Mucosa of rectum (tissue), 2 donors: ENCODE measurements around the gene TMPRSS15.

Experiments used
- H3K27ac ChIP-seq, 2 donors: one replicate each; pipeline ENCODE4 v1.7.0; 2013; ENCODE audit warnings: inconsistent platforms in 2 of 2, low read depth in 2 of 2, low read length in 2 of 2
- H3K27me3 ChIP-seq, 2 donors: one replicate each; pipeline ENCODE4 v1.7.0; 2013; ENCODE audit warnings: low read length in 2 of 2; ENCODE audit not compliant: control insufficient read depth in 2 of 2, insufficient read depth in 2 of 2
- H3K36me3 ChIP-seq, 2 donors: one replicate each; pipeline ENCODE4 v1.7.0; 2013; ENCODE audit warnings: low read length in 2 of 2; ENCODE audit not compliant: control insufficient read depth in 2 of 2, insufficient read depth in 2 of 2
- H3K4me1 ChIP-seq, 2 donors: one replicate each; pipeline ENCODE4 v1.7.0; 2013; ENCODE audit warnings: low read length in 2 of 2, mild to moderate bottlenecking in 1 of 2; ENCODE audit not compliant: control insufficient read depth in 2 of 2, insufficient read depth in 2 of 2
- H3K4me3 ChIP-seq, 2 donors: one replicate each; pipeline ENCODE4 v1.7.0; 2013; ENCODE audit warnings: low read length in 2 of 2
- H3K9ac ChIP-seq, 2 donors: one replicate each; pipeline ENCODE4 v1.7.0; 2013; ENCODE audit warnings: low read length in 2 of 2, low read depth in 1 of 2, mild to moderate bottlenecking in 1 of 2
- H3K9me3 ChIP-seq, 2 donors: one replicate each; pipeline ENCODE4 v1.7.0; 2013; ENCODE audit warnings: low read length in 2 of 2; ENCODE audit not compliant: control insufficient read depth in 2 of 2
- donor health status: healthy.
- donor health status: Normal muscosa, but diverticular disease.

TMPRSS15 gene

GRCh38 chr21:18275781-18276180, 127.8 kb downstream of the TMPRSS15 start:
- no peak overlapping the region for H3K4me3 ChIP-seq
- H3K36me3 ChIP-seq: no peaks in the 10 kb centered on the region
- no peak overlapping the region for H3K27ac ChIP-seq
- no peaks in the 10 kb centered on the region for H3K9me3 ChIP-seq
- no peak overlapping the region for H3K9ac ChIP-seq
- H3K27me3 ChIP-seq: no peaks in the 10 kb centered on the region
- H3K4me1 ChIP-seq: no peaks in the 10 kb centered on the region

- Histone ChIP-seq H3K4me3 (no peak overlapping the region), H3K27me3 (no peaks in the 10 kb centered on the region), H3K4me1 (no peaks in the 10 kb centered on the region), H3K27ac (no peak overlapping the region), H3K9ac (no peak overlapping the region), H3K36me3 (no peaks in the 10 kb centered on the region), H3K9me3 (no peaks in the 10 kb centered on the region)
Observed at GRCh38 chr21:18274370-18274769, 129.2 kb downstream of the TMPRSS15 start.

GRCh38 chr21:18273400-18273799, 130.2 kb downstream of the TMPRSS15 start:
- Histone ChIP-seq H3K4me1 (no peaks in the 10 kb centered on the region), H3K4me3 (no peak overlapping the region), H3K36me3 (no peaks in the 10 kb centered on the region), H3K27me3 (no peaks in the 10 kb centered on the region), H3K9me3 (no peaks in the 10 kb centered on the region), H3K9ac (no peak overlapping the region), H3K27ac (no peak overlapping the region)

- no peaks in the 10 kb centered on the region for H3K4me1 ChIP-seq
- no peak overlapping the region for H3K27ac ChIP-seq
- H3K36me3 ChIP-seq: no peaks in the 10 kb centered on the region
- H3K9ac ChIP-seq: no peak overlapping the region
- H3K27me3 ChIP-seq: no peaks in the 10 kb centered on the region
- H3K9me3 ChIP-seq: no peaks in the 10 kb centered on the region
- H3K4me3 ChIP-seq: no peak overlapping the region
Observed at GRCh38 chr21:18269856-18270255, 133.7 kb downstream of the TMPRSS15 start.

- no peaks in the 10 kb centered on the region for H3K36me3 ChIP-seq
- no peak overlapping the region for H3K4me3 ChIP-seq
- no peaks in the 10 kb centered on the region for H3K9me3 ChIP-seq
- no peak overlapping the region for H3K9ac ChIP-seq
- no peak overlapping the region for H3K27ac ChIP-seq
- H3K4me1 ChIP-seq: no peaks in the 10 kb centered on the region
- no peaks in the 10 kb centered on the region for H3K27me3 ChIP-seq
Observed at GRCh38 chr21:18268906-18269305, 134.7 kb downstream of the TMPRSS15 start.

GRCh38 chr21:18267496-18267895, 136.1 kb downstream of the TMPRSS15 start:
- Histone ChIP-seq H3K4me3 (no peak overlapping the region), H3K27ac (no peak overlapping the region), H3K9me3 (no peaks in the 10 kb centered on the region), H3K9ac (no peak overlapping the region), H3K4me1 (no peaks in the 10 kb centered on the region), H3K27me3 (no peaks in the 10 kb centered on the region), H3K36me3 (no peaks in the 10 kb centered on the region)

- H3K9ac ChIP-seq: no peak overlapping the region
- H3K27ac ChIP-seq: no peak overlapping the region
- no peaks in the 10 kb centered on the region for H3K27me3 ChIP-seq
- no peak overlapping the region for H3K4me3 ChIP-seq
- no peaks in the 10 kb centered on the region for H3K4me1 ChIP-seq
- H3K36me3 ChIP-seq: no peaks in the 10 kb centered on the region
- no peaks in the 10 kb centered on the region for H3K9me3 ChIP-seq
Observed at GRCh38 chr21:18265944-18266343, 137.6 kb downstream of the TMPRSS15 start.

GRCh38 chr21:18253799-18254198, 149.8 kb downstream of the TMPRSS15 start:
- Histone ChIP-seq H3K9me3 (no peaks in the 10 kb centered on the region), H3K27ac (no peak overlapping the region), H3K4me3 (no peak overlapping the region), H3K9ac (no peak overlapping the region), H3K4me1 (no peaks in the 10 kb centered on the region), H3K36me3 (no peaks in the 10 kb centered on the region), H3K27me3 (no peaks in the 10 kb centered on the region)

GRCh38 chr21:18253221-18253620, 150.4 kb downstream of the TMPRSS15 start:
- H3K9ac ChIP-seq: no peak overlapping the region
- no peaks in the 10 kb centered on the region for H3K36me3 ChIP-seq
- no peaks in the 10 kb centered on the region for H3K27me3 ChIP-seq
- H3K27ac ChIP-seq: no peak overlapping the region
- H3K9me3 ChIP-seq: no peaks in the 10 kb centered on the region
- H3K4me1 ChIP-seq: no peaks in the 10 kb centered on the region
- no peak overlapping the region for H3K4me3 ChIP-seq

GRCh38 chr21:18252680-18253079, 150.9 kb downstream of the TMPRSS15 start:
- Histone ChIP-seq H3K4me3 (no peak overlapping the region), H3K27ac (no peak overlapping the region), H3K27me3 (no peaks in the 10 kb centered on the region), H3K4me1 (no peaks in the 10 kb centered on the region), H3K9me3 (no peaks in the 10 kb centered on the region), H3K9ac (no peak overlapping the region), H3K36me3 (no peaks in the 10 kb centered on the region)

- Histone ChIP-seq H3K27ac (no peak overlapping the region), H3K36me3 (no peaks in the 10 kb centered on the region), H3K9ac (no peak overlapping the region), H3K27me3 (no peaks in the 10 kb centered on the region), H3K9me3 (no peaks in the 10 kb centered on the region), H3K4me1 (no peaks in the 10 kb centered on the region), H3K4me3 (no peak overlapping the region)
Observed at GRCh38 chr21:18252256-18252655, 151.3 kb downstream of the TMPRSS15 start.
